ENCODE results near the gene TRAF5. TPM values are rescaled to one million over a fixed set of nuclear protein-coding genes. Genes with fewer than 3 reads are reported as not detected.

TRAF5 gene
- total and polyA plus RNA-seq, 2 of the 4 experiments (the other 2 are of a cell fraction), result 10.0 to 14.7 TPM

GRCh38 chr1:211371406-211372105 lies 44.9 kb downstream of the TRAF5 start:
- H3K27ac ChIP-seq (ENCODE audit: insufficient read depth, low read length), result no peak overlapping the region
- H3K9me3 ChIP-seq (ENCODE audit: control insufficient read depth, insufficient read depth, low read length), result no peaks in the 10 kb centered on the region
- H3K14ac ChIP-seq (replicated peaks; ENCODE audit: low read depth, low read length), result no peak overlapping the region
- no peak overlapping the region for H2BK120ac ChIP-seq (ENCODE audit: low read depth, low read length)
- intact Hi-C loops (cut with micrococcal nuclease) (no loop called here), dilution Hi-C loops (cut with HindIII; ENCODE audit: low sequenced_read_pairs, unreplicated experiment) (no loop called here), in situ Hi-C loops (cut with MboI; ENCODE audit: low sequenced_read_pairs) (no loop called here)
- no peaks in the 10 kb centered on the region for H3K4me1 ChIP-seq (ENCODE audit: control insufficient read depth, insufficient read depth, low read length)
- no peak overlapping the region for H2AFZ ChIP-seq (replicated peaks; ENCODE audit: low read length, poor library complexity)
- H3K9ac ChIP-seq (ENCODE audit: low read depth, low read length), result no peak overlapping the region
- no peaks in the 10 kb centered on the region for H3K27me3 ChIP-seq (ENCODE audit: control insufficient read depth, insufficient read depth, low read length)
- H3K36me3 ChIP-seq (ENCODE audit: control insufficient read depth, insufficient read depth, low read length), result peaks cover 21% of the 10 kb centered on the region
- H4K91ac ChIP-seq (ENCODE audit: insufficient read depth, low read depth, low read length), result no peak overlapping the region
- H3K18ac ChIP-seq (ENCODE audit: low read depth, low read length), result no peak overlapping the region
- no TSS peak for BruUV-seq (replicated peaks)
- ChIA-PET CTCF (interaction anchor here (0.9 kb wide), 1 partner anchor 8 kb away, joined by 3 read pairs; no protein-coding TSS in a partner anchor), POLR2A (ENCODE audit: unreplicated experiment) (no interaction called here)
- H4K5ac ChIP-seq (ENCODE audit: low read depth, low read length), result no peak overlapping the region
- no peak overlapping the region for H2AK9ac ChIP-seq (replicated peaks; ENCODE audit: low read depth, low read length, poor library complexity)
- H3K79me1 ChIP-seq (ENCODE audit: low read depth in 1 of 2, low read length in 2 of 2), result no peaks in the 10 kb centered on the region; a peak in 1 of 4 replicates
- no peak overlapping the region for H3K4ac ChIP-seq (ENCODE audit: low read depth, low read length)
- H3K23ac ChIP-seq (ENCODE audit: low read depth, low read length), result no peak overlapping the region
- H4K8ac ChIP-seq (ENCODE audit: low read depth in 2 of 2, low read length in 2 of 2), result no peak overlapping the region
- H4K20me1 ChIP-seq (ENCODE audit: insufficient read depth, low read length), result no peaks in the 10 kb centered on the region
- TF ChIP-seq USF2 (IDR thresholded peaks at IDR 0.05; ENCODE audit: low read depth, low read length), result no peak
- peak; percentile 19; the same call in 1 of the 2 replicates for TF ChIP-seq FOS (IDR thresholded peaks at IDR 0.05; ENCODE audit: low read depth, low read length)
- no peak overlapping the region for H3K4me3 ChIP-seq (ENCODE audit: insufficient read depth, low read depth, low read length)
- WGBS, 2 experiments (ENCODE audit: extremely low coverage in 2 of 2, insufficient read length in 1 of 2), result no CpG with 5 or more reads among the region's 1 CpG
- H3K56ac ChIP-seq (ENCODE audit: extremely low read depth, insufficient read depth, low read length), result no peak overlapping the region
- 0 out of 2 replicates have a peak, but pooled peaks cover 6% of the 10 kb centered on the region for H3K9me1 ChIP-seq (ENCODE audit: insufficient read depth, low read length)
- H3K4me2 ChIP-seq (ENCODE audit: low read depth, low read length), result no peak overlapping the region
- no peak overlapping the region for H2BK5ac ChIP-seq (ENCODE audit: low read depth, low read length, poor library complexity, severe bottlenecking)
- H2BK15ac ChIP-seq (ENCODE audit: low read depth, low read length), result no peak overlapping the region
- no peak overlapping the region for H2AK5ac ChIP-seq (ENCODE audit: low read depth, low read length)
- ATAC-seq (ENCODE audit: low read depth) (no peak), DNase-seq (peak; percentile 65)
- no peak overlapping the region for H2BK20ac ChIP-seq (ENCODE audit: low read depth, low read length)
